Ishikawa (cell line): ENCODE measurements around the gene TMPRSS7.

Experiments used
- CEBPB ChIP-seq: IDR thresholded peaks from 2 replicates; pipeline ENCODE4 v1.6.1; 2012
- CREB1 ChIP-seq: IDR thresholded peaks from 2 replicates; pipeline ENCODE4 v1.6.1; 2012; ENCODE audit warnings: low read depth
- EGR1 ChIP-seq: IDR thresholded peaks from 2 replicates; pipeline ENCODE4 v1.6.1; 2012
- EP300 ChIP-seq: IDR thresholded peaks from 2 replicates; pipeline ENCODE4 v1.6.1; 2012; ENCODE audit warnings: borderline replicate concordance
- FOXM1 ChIP-seq: IDR thresholded peaks from 2 replicates; pipeline ENCODE4 v1.6.1; 2012; ENCODE audit warnings: low read depth, borderline replicate concordance
- MAX ChIP-seq: IDR thresholded peaks from 2 replicates; pipeline ENCODE4 v1.6.1; 2012
- NFIC ChIP-seq: IDR thresholded peaks from 2 replicates; pipeline ENCODE4 v1.6.1; 2012
- RAD21 ChIP-seq: IDR thresholded peaks from 2 replicates; pipeline ENCODE4 v1.6.1; 2012; ENCODE audit warnings: low read depth
- REST ChIP-seq: IDR thresholded peaks from 2 replicates; pipeline ENCODE4 v1.6.1; 2012; ENCODE audit warnings: low read depth, mild to moderate bottlenecking
- TAF1 ChIP-seq: IDR thresholded peaks from 2 replicates; pipeline ENCODE4 v1.6.1; 2012; ENCODE audit warnings: low read depth, mild to moderate bottlenecking
- TCF12 ChIP-seq: IDR thresholded peaks from 2 replicates; pipeline ENCODE4 v1.6.1; 2012; ENCODE audit warnings: low read depth
- TEAD4 ChIP-seq: IDR thresholded peaks from 2 replicates; pipeline ENCODE4 v1.6.1; 2012
- USF1 ChIP-seq: IDR thresholded peaks from 2 replicates; pipeline ENCODE4 v1.6.1; 2012
- YY1 ChIP-seq: IDR thresholded peaks from 2 replicates; pipeline ENCODE4 v1.6.1; 2012; ENCODE audit warnings: low read depth
- ZBTB7A ChIP-seq: IDR thresholded peaks from 2 replicates; pipeline ENCODE4 v1.6.1; 2012; ENCODE audit warnings: low read depth

TMPRSS7 gene

GRCh38 chr3:112116748-112117186 lies 82.2 kb downstream of the TMPRSS7 start:
- no peak for TF ChIP-seq USF1
- no peak for TF ChIP-seq TCF12
- TF ChIP-seq RAD21: no peak
- TF ChIP-seq ZBTB7A: no peak
- TF ChIP-seq NFIC: no peak
- no peak for TF ChIP-seq REST
- TF ChIP-seq MAX: no peak

GRCh38 chr3:112117415-112117814 lies 82.9 kb downstream of the TMPRSS7 start:
- no peak for TF ChIP-seq NFIC
- no peak for TF ChIP-seq RAD21
- no peak for TF ChIP-seq TCF12
- no peak for TF ChIP-seq TAF1
- no peak for TF ChIP-seq YY1
- TF ChIP-seq EP300: no peak
- no peak for TF ChIP-seq CEBPB
- TF ChIP-seq TEAD4: no peak
- TF ChIP-seq FOXM1: no peak
- TF ChIP-seq EGR1: no peak
- TF ChIP-seq REST: no peak
- no peak for TF ChIP-seq USF1
- no peak for TF ChIP-seq ZBTB7A
- no peak for TF ChIP-seq CREB1
- TF ChIP-seq MAX: no peak

- TF ChIP-seq REST (no peak), CREB1 (no peak), TAF1 (no peak), TEAD4 (no peak), YY1 (no peak), FOXM1 (no peak), USF1 (no peak), ZBTB7A (no peak), NFIC (no peak), RAD21 (no peak), MAX (no peak), CEBPB (no peak), TCF12 (no peak), EGR1 (no peak), EP300 (no peak)
Observed at GRCh38 chr3:112117841-112118571, 83.5 kb downstream of the TMPRSS7 start.
